ENCODE results near the gene RFXANK.

RFXANK gene

DNA sequence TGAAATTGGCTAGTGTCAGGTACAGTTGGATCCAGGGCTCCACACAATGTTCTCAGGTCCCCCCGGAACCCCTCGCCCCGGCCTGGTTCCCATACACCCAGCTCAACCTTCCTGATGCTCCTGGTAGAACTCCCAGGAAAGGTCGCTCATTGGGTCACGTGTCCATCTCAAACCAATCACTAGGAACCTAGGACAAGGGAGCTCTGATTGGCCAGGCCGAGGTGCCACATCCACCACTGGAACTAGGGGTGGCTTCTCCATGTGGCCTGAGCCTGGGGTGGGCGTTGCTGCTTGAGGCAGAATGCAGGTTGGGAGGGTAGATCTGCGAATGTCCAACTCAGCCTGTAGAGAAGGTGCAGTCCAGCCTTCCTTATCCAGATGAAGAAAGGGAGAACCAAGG is 15.1 kb upstream of the RFXANK start:
- no peak for TF ChIP-seq JUND (IDR thresholded peaks at IDR 0.05; ENCODE audit: low read depth)
- DNase-seq (ENCODE audit: low read depth in 1 of 2, low spot score in 1 of 2): no peak
- in situ Hi-C loops (cut with HindIII; ENCODE audit: low pct_unique_long_range_greater_than_20kb, low sequenced_read_pairs): no loop called here

DNA sequence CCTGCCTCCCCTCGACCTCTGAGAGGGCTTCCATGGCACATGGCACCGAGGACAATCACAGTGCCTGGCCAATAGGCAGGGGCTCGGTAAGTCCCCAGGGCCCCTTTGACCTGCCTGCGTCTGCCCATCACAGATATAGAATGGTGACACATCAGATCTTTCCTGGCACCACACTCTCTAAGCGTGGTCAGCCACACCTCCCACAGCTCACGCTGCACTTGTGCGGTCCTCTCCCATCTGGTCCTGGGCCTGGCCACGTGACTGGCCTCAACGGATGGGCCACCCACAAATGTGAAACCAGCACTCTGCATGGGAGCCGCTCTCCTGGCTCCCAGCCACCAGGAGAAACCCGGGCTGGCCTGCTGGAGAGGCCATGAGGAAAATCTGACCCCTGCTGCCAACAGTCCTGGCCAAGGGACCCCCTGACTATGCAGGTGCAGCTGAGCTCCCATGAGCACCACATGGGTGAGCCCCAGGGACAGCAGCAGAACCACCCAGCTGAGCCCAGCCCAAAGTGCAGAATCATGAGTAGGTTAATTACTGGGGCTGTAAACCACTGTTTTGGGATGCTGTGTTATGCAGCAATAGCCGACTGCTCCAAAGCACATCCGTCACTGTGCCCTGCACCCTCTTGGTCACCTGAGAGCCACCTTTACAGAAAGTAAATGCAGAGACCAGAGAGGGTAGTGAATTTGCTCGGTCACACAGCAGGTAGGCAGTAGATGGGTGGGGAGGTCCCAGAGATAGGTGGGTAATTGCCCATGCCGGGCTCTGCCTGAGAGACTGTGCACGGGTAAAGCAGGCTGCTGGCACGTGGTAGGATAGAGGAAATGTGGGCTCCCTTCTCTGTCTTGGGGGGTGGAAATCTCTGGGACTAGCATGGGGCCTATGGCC is 12.3 kb upstream of the RFXANK start:
- TF ChIP-seq JUND (IDR thresholded peaks at IDR 0.05; ENCODE audit: low read depth): no peak
- no peak for DNase-seq (ENCODE audit: low read depth in 1 of 2, low spot score in 1 of 2)
- in situ Hi-C loops (cut with HindIII; ENCODE audit: low pct_unique_long_range_greater_than_20kb, low sequenced_read_pairs): no loop called here

DNA sequence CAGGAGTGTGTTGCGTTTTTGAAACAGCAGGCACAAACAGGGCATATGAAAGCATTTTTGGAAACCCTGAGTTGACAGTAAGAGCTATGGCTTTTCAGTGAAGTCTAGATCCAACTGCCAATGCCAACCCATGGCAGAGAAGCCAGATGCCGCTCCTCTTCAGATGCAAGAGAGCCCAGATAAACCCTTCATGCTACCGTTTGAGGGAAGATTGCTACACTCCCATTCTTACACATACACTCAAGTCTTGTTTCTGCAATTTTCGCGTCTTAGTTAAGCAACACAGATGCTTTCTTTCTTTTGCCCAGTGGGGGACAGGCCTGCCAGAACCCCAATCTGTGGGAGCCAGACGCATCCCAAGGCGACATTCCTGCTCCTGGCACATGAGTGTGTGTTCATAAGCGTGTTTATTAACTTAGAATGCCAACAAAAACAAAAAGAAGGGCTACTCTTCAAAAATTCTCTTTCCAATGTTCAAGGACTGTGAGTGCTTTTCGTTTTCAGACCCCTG is 10.5 kb upstream of the RFXANK start:
- no peak for TF ChIP-seq JUND (IDR thresholded peaks at IDR 0.05; ENCODE audit: low read depth)
- in situ Hi-C loops (cut with HindIII; ENCODE audit: low pct_unique_long_range_greater_than_20kb, low sequenced_read_pairs): no loop called here

DNA sequence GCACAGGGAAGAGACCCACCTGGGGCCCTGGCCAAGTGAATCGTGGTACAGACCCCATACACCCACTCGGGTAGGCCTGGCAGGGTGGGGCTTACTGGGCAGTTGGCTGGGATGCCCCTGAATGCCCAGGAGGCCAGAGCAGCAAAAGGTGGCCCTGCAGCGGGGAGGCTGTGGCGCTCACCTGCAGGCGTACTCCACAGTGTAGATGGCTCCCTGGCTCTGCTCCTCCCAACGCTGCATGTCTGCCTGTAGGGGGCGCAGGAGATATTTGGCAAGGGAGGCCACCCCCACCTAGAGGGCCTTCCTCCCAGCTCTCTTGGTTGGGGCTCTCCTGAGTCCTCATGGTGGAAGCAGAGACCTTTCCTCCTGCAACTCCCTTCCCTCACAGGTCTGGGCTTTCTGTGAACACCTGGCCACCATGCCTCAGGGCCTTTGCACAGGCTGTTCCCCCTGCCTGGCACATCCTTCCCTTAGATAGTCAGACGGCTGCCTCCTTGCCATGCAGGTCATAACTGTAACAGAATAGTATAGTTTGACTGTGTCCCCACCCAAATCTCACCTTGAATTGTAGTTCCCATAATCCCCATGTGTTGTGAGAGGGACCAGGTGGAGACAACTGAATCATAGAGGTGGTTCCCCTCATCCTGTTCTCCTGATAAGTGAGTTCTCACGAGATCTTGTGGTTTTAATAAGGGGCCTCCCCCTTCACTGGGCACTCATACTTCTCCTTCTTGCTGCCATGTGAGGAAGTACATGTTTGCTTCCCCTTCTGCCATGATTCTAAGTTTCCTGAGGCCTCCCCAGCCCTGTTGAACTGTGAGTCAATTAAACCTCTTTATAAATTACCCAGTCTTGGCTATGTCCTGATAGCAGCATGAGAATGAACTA is 6.0 kb upstream of the RFXANK start:
- in situ Hi-C loops (cut with HindIII; ENCODE audit: low pct_unique_long_range_greater_than_20kb, low sequenced_read_pairs): no loop called here
- no peak for TF ChIP-seq JUND (IDR thresholded peaks at IDR 0.05; ENCODE audit: low read depth)
- DNase-seq (ENCODE audit: low read depth in 1 of 2, low spot score in 1 of 2): peak in 1 of 2 experiments; percentile 69

More for the DNA sequence above, 10.5 kb upstream of the RFXANK start:
- DNase-seq (ENCODE audit: low read depth in 1 of 2, low spot score in 1 of 2): no peak

DNA sequence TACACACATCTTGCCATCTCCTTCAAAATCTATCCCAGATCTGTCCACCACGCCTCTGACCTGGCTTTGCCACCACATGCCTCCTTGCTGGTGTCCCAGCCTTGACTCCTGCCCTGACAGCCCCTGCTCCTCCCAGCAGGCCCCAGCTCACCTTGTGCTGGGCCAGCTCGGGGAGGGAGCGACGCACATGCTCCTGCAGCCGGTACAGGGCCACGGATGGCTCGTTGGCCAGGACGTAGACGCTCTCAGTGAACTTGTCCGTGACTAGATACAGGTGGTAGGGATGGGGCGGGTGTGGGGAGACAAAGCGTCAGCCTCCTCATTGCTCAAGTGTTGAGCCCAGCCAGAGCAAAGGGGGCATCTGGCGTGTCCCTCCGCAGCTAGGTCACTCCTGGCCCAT is 5.3 kb upstream of the RFXANK start:
- no peak for TF ChIP-seq JUND (IDR thresholded peaks at IDR 0.05; ENCODE audit: low read depth)
- in situ Hi-C loops (cut with HindIII; ENCODE audit: low pct_unique_long_range_greater_than_20kb, low sequenced_read_pairs): no loop called here
- no peak for DNase-seq (ENCODE audit: low read depth in 1 of 2, low spot score in 1 of 2)

DNA sequence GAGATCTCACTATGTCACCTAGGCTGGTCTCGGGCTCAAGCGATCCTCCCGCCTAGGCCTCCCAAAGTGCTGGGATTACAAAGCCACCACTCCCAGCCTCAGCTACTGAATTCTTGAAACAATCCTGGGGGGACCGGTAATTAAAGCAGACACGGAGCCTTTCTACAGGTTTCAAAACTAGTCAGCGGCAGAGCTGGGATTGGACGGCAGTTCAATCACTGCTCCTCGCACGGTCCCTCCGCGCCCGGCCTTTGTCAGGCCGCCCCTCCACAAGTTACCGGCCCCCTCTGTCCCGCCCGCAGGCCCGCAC is 335 bp upstream of the RFXANK start:
- in situ Hi-C loops (cut with HindIII; ENCODE audit: low pct_unique_long_range_greater_than_20kb, low sequenced_read_pairs): no loop called here
- DNase-seq (ENCODE audit: low read depth in 1 of 2, low spot score in 1 of 2): no peak
- TF ChIP-seq JUND (IDR thresholded peaks at IDR 0.05; ENCODE audit: low read depth): no peak

DNA sequence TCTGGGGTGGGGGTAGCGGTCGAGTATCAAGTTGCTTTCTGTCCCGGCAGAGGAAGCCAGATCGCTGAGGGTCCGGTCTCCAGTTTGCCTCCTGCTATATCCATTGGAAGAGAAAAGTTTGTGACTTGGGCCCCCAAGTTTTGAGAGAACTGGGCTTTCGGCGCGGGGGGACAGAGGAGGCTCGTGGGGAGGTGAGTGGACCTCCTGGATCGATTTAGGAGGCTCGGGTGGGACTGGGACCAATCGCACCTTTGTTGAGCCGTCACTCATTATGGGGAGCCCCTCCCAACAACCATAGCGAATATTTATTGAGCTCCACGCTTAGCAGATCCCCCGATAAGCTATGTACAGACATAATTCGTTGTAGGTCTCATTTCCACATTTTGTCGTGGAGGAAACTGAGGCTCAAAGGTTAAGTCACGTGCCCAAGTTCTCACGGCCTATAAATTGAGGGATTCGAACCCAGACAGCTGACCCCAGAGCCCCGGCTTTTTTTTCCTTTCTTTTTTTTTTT is 909 bp downstream of the RFXANK start:
- in situ Hi-C loops (cut with HindIII; ENCODE audit: low pct_unique_long_range_greater_than_20kb, low sequenced_read_pairs): no loop called here
- no peak for TF ChIP-seq JUND (IDR thresholded peaks at IDR 0.05; ENCODE audit: low read depth)

DNA sequence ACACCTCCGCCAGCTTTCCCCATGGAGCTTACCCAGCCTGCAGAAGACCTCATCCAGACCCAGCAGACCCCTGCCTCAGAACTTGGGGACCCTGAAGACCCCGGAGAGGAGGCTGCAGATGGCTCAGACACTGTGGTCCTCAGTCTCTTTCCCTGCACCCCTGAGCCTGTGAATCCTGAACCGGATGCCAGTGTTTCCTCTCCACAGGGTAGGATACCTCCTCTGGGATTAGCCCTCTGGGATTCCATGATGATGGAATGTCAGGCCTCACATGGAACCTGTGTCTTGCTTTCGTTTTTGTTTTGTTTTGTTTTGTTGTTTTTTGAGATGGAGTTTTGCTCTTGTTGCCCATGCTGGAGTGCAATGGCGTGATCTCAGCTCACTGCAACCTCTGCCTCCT is 1.9 kb downstream of the RFXANK start:
- DNase-seq (ENCODE audit: low read depth in 1 of 2, low spot score in 1 of 2): no peak
- in situ Hi-C loops (cut with HindIII; ENCODE audit: low pct_unique_long_range_greater_than_20kb, low sequenced_read_pairs): no loop called here
- no peak for TF ChIP-seq JUND (IDR thresholded peaks at IDR 0.05; ENCODE audit: low read depth)

More for the DNA sequence above, 909 bp downstream of the RFXANK start:
- peak in 1 of 2 experiments; percentile 19 for DNase-seq (ENCODE audit: low read depth in 1 of 2, low spot score in 1 of 2)

DNA sequence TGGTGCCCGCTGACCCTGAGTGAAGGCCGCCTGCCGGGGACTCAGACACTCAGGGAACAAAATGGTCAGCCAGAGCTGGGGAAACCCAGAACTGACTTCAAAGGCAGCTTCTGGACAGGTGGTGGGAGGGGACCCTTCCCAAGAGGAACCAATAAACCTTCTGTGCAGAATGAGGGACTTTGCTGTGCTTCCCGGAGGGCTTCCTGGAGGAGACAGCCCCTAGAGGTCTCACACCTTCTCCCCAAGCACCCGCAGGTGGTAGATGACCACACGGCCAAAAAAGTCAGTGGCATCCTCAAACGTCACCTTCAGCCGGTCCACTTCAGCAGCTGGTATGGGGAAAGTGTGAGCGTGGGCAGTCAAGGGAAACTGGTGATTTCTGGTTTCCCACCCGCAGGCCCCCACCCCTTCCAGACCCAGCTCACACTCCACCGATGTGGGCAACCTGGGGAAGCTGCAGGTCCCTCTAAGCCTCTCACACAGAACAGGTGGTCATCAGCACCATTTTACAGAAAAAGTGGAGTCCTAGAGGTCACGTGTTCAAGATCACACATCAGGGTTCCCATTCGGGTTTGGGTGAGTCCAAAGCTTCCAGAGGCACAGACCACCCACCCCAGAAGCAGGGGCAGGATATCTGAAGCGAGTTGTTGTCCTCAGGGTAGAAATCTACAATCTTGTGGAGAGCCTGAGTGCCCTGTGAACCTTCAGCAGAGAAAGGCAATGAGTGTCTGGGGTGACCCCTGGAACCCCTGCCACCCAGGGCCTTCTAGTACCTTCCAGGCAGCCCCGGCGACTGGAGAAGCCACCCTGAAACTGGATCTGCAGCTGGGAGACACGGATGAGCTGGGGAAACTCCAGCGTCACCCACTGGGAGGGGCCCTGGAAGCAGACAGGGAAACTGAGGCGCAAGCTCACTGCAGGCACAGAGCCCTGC is 9.9 kb downstream of the RFXANK start:
- DNase-seq (ENCODE audit: low read depth in 1 of 2, low spot score in 1 of 2): no peak
- in situ Hi-C loops (cut with HindIII; ENCODE audit: low pct_unique_long_range_greater_than_20kb, low sequenced_read_pairs): no loop called here
- TF ChIP-seq JUND (IDR thresholded peaks at IDR 0.05; ENCODE audit: low read depth): no peak

DNA sequence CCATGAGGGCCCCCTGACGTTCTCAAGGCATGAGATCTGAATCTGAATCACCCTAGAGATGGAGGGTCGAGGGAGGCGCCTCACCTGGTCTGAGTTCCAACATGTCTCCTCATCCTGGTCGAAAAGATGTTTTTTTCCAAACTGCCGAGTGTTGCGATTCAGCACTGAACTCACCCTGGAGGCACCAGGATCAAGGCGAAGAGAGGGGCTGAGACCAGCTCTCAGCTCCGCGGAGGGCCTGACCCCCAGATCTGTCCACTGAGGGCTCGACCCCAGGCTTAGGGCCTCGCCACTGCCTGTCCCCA is 10.6 kb downstream of the RFXANK start:
- in situ Hi-C loops (cut with HindIII; ENCODE audit: low pct_unique_long_range_greater_than_20kb, low sequenced_read_pairs): no loop called here
- TF ChIP-seq JUND (IDR thresholded peaks at IDR 0.05; ENCODE audit: low read depth): no peak

DNA sequence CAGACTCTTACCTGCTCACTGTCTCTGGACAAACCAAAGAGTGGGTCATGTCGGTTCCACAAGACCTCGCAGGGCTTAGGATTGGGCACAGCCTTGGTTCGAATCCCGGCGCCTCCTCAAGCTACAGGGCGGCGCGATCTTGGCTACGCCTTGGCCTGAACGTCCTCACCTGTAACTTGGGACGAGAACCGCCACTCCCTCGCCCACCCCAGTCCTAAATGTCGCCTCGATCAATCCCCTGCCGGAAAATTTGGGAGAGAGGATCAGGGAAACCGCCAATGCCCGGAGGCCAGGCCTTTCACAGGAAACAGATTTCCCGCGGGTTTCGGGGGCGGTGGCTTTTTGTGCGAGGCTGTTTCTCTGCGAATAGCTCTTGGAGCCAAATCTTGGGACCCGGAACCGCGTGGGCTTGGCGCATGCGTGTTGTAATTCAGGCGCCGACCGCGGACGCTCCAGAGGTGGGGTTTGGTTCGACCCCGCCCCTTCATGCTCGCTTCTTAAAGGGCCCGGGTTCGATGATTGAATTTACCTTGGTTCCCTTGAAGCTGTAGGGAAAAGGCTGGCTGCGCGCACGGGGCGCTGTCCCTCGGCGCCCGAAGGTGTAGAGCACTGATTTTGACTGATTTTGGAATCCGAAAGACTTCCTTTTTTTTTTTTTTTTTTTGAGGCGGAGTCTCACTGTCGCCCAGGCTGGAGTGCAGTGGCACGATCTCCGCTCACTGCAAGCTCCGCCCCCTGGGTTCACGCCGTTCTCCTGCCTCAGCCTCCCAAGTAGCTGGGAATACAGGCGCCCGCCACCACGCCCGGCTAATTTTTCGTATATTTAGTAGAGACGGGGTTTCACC is 11.2 kb downstream of the RFXANK start, which contains the start of gene NR2C2AP:
TSS of gene NR2C2AP (minus strand) at position 403 of the 845 bp plus-strand sequence. CDS start at position 49, 354 bp downstream.
- peak; percentile 93 for DNase-seq (ENCODE audit: low read depth in 1 of 2, low spot score in 1 of 2)

More for the DNA sequence above, 10.6 kb downstream of the RFXANK start:
- no peak for DNase-seq (ENCODE audit: low read depth in 1 of 2, low spot score in 1 of 2)

More for the DNA sequence above, 11.2 kb downstream of the RFXANK start, which contains the start of gene NR2C2AP:
- in situ Hi-C loops (cut with HindIII; ENCODE audit: low pct_unique_long_range_greater_than_20kb, low sequenced_read_pairs): no loop called here
- no peak for TF ChIP-seq JUND (IDR thresholded peaks at IDR 0.05; ENCODE audit: low read depth)
